H1 (cell line): ENCODE results near the gene FHIT. TPM values are rescaled to one million over a fixed set of nuclear protein-coding genes. Genes with fewer than 3 reads are reported as not detected.
A peak's percentile ranks its signal among the peaks of the same experiment; 100 is the strongest.

ENCODE experiments used
- CTCF ChIA-PET: fragments of 300-600 bp; sonication (Branson Sonifier 250); formaldehyde crosslinking; loops from one replicate; lab custom pipeline; 2021; ENCODE audit not compliant: partially characterized antibody; lab: Charles Lee
- POLR2A ChIA-PET: fragments of 300-600 bp; sonication (Branson Sonifier 250); formaldehyde crosslinking; loops from one replicate; lab custom pipeline; 2021; ENCODE audit warnings: inconsistent platforms; ENCODE audit not compliant: partially characterized antibody; lab: Charles Lee
- DNase-seq, 2 experiments: peaks; one replicate each; pipeline versions ENCODE4 v3.0.0 to v3.0.0-alpha.2; 2010 to 2022; ENCODE audit warnings: low spot score in 2 of 2, low read depth in 1 of 2, mixed read lengths in 1 of 2
- FAIRE-seq: peaks from 2 replicates; lab custom pipeline; 2011; peaks lifted over from hg19 to GRCh38; lab: Jason Lieb, UNC
- H2AFZ ChIP-seq: 2 replicates; pipeline ENCODE4 v1.8.1; 2012; ENCODE audit warnings: low read length, inconsistent platforms
- H2AK5ac ChIP-seq: 2 replicates; pipeline ENCODE4 v1.6.1; 2013; ENCODE audit warnings: low read depth, low read length
- H2BK120ac ChIP-seq: replicated peaks from 2 replicates; pipeline ENCODE3; 2013; ENCODE audit warnings: low read depth, low read length, inconsistent platforms
- H2BK12ac ChIP-seq: 2 replicates; pipeline ENCODE4 v1.6.1; 2013; ENCODE audit warnings: low read depth, low read length
- H2BK15ac ChIP-seq: 2 replicates; pipeline ENCODE4 v1.6.1; 2013; ENCODE audit warnings: low read length
- H2BK20ac ChIP-seq: 2 replicates; pipeline ENCODE4 v1.6.1; 2013; ENCODE audit warnings: low read length
- H2BK5ac ChIP-seq: 2 replicates; pipeline ENCODE4 v1.6.1; 2013; ENCODE audit warnings: low read depth, low read length
- H3K14ac ChIP-seq: 2 replicates; pipeline ENCODE4 v1.6.1; 2013; ENCODE audit warnings: inconsistent platforms; ENCODE audit not compliant: insufficient read length
- H3K18ac ChIP-seq: 2 replicates; pipeline ENCODE4 v1.6.1; 2013; ENCODE audit warnings: low read length; ENCODE audit errors: extremely low read depth
- H3K23ac ChIP-seq: 2 replicates; pipeline ENCODE4 v1.6.1; 2013; ENCODE audit warnings: inconsistent platforms; ENCODE audit not compliant: insufficient read length
- H3K23me2 ChIP-seq: 2 replicates; pipeline ENCODE4 v1.6.1; 2013; ENCODE audit warnings: low read depth, low read length
- H3K27ac ChIP-seq: 2 replicates; pipeline ENCODE4 v1.6.1; 2011; ENCODE audit warnings: low read depth, low read length, inconsistent platforms
- H3K27me3 ChIP-seq, 4 experiments: replicated peaks in 1 of 4; 1 replicate in 1 of 4; 2 replicates in 3 of 4; pipeline versions ENCODE4 v1.6.1 to v1.8.1; 2011 to 2013; ENCODE audit warnings: low read length in 3 of 4, mild to moderate bottlenecking in 3 of 4, inconsistent platforms in 2 of 4, mixed read lengths in 2 of 4, moderate library complexity in 1 of 4; ENCODE audit not compliant: control insufficient read depth in 3 of 4, insufficient read depth in 3 of 4; ENCODE audit errors: extremely low read depth in 1 of 4
- H3K36me3 ChIP-seq, 4 experiments: 2 replicates each; pipeline versions ENCODE4 v1.6.1 to v1.8.1; 2011 to 2013; ENCODE audit warnings: mild to moderate bottlenecking in 4 of 4, low read length in 3 of 4, moderate library complexity in 2 of 4, control low read depth in 1 of 4, inconsistent platforms in 1 of 4; ENCODE audit not compliant: insufficient read depth in 4 of 4, control insufficient read depth in 2 of 4
- H3K4ac ChIP-seq: replicated peaks from 2 replicates; pipeline ENCODE3; 2013; ENCODE audit warnings: low read length, low read depth, mixed read lengths, inconsistent platforms; ENCODE audit not compliant: insufficient read length
- H3K4me1 ChIP-seq, 4 experiments: replicated peaks in 1 of 4; 1 replicate in 1 of 4; 2 replicates in 3 of 4; pipeline versions ENCODE4 v1.6.1 to v1.8.1; 2011 to 2013; ENCODE audit warnings: low read length in 3 of 4, inconsistent platforms in 2 of 4, mixed read lengths in 1 of 4; ENCODE audit not compliant: insufficient read depth in 4 of 4, control insufficient read depth in 3 of 4
- H3K4me2 ChIP-seq, 2 experiments: 2 replicates each; pipeline versions ENCODE4 v1.6.1 to v1.8.1; 2011 to 2013; ENCODE audit warnings: low read depth in 2 of 2, low read length in 2 of 2, control low read depth in 1 of 2, inconsistent platforms in 1 of 2, mild to moderate bottlenecking in 1 of 2; ENCODE audit not compliant: insufficient read depth in 1 of 2
- H3K4me3 ChIP-seq, 4 experiments: fragments of 200-600, 300-600 bp in 1 of 4; sonication (generic), shearing (Covaris generic), sonication (Bioruptor Twin) in 1 of 4; 2 replicates each; pipeline versions ENCODE4 v1.5.1 to v1.8.1; 2011 to 2016; ENCODE audit warnings: low read length in 4 of 4, low read depth in 3 of 4, control low read depth in 2 of 4, inconsistent platforms in 2 of 4, mild to moderate bottlenecking in 2 of 4, mixed read lengths in 1 of 4, moderate library complexity in 1 of 4; ENCODE audit not compliant: insufficient read depth in 2 of 4; ENCODE audit errors: extremely low read depth in 1 of 4
- H3K56ac ChIP-seq: replicated peaks from 2 replicates; pipeline ENCODE3; 2013; ENCODE audit warnings: low read depth, mild to moderate bottlenecking, mixed read lengths, low read length, inconsistent platforms; ENCODE audit not compliant: insufficient read length
- H3K79me1 ChIP-seq: 2 replicates; pipeline ENCODE4 v1.6.1; 2013; ENCODE audit warnings: low read depth, low read length, control low read depth
- H3K79me2 ChIP-seq, 2 experiments: 2 replicates each; pipeline versions ENCODE4 v1.6.1 to v1.8.1; 2012 to 2013; ENCODE audit warnings: low read length in 2 of 2, mild to moderate bottlenecking in 2 of 2, inconsistent platforms in 1 of 2; ENCODE audit not compliant: insufficient read depth in 2 of 2, control insufficient read depth in 1 of 2
- H3K9ac ChIP-seq, 4 experiments: replicated peaks in 1 of 4; 1 replicate in 1 of 4; 2 replicates in 3 of 4; pipeline versions ENCODE4 v1.6.1 to v1.8.1; 2011 to 2013; ENCODE audit warnings: low read depth in 3 of 4, low read length in 3 of 4, control low read depth in 2 of 4, mild to moderate bottlenecking in 2 of 4, moderate library complexity in 2 of 4, inconsistent platforms in 1 of 4; ENCODE audit errors: extremely low read depth in 1 of 4
- H3K9me3 ChIP-seq, 2 experiments: 2 replicates each; pipeline versions ENCODE4 v1.6.1 to v1.8.1; 2012 to 2013; ENCODE audit warnings: mild to moderate bottlenecking in 2 of 2, moderate library complexity in 2 of 2, control low read depth in 1 of 2, inconsistent platforms in 1 of 2, low read depth in 1 of 2, low read length in 1 of 2, mixed read lengths in 1 of 2; ENCODE audit not compliant: insufficient read depth in 2 of 2
- H4K20me1 ChIP-seq, 2 experiments: replicated peaks in 1 of 2; 2 replicates each; pipeline versions ENCODE3 to v1.8.1; 2011 to 2013; ENCODE audit warnings: inconsistent platforms in 2 of 2, low read length in 2 of 2, mild to moderate bottlenecking in 1 of 2; ENCODE audit not compliant: insufficient read depth in 2 of 2, control insufficient read depth in 1 of 2
- H4K5ac ChIP-seq: 2 replicates; pipeline ENCODE4 v1.6.1; 2013; ENCODE audit warnings: low read length, low read depth, mixed read lengths, inconsistent platforms; ENCODE audit not compliant: insufficient read length
- H4K8ac ChIP-seq: 2 replicates; pipeline ENCODE4 v1.8.0; 2013; ENCODE audit warnings: mild to moderate bottlenecking, moderate library complexity, low read length, inconsistent platforms; ENCODE audit not compliant: insufficient read depth; ENCODE audit errors: extremely low read depth
- H4K91ac ChIP-seq: replicated peaks from 2 replicates; pipeline ENCODE3; 2013; ENCODE audit warnings: low read length, mixed read lengths, inconsistent platforms; ENCODE audit not compliant: insufficient read length
- CBX5 ChIP-seq: fragments of 300-800, 300-1000 bp; sonication (generic); IDR thresholded peaks from 2 replicates; pipeline ENCODE4 v1.7.1; 2016; ENCODE audit warnings: antibody characterized with exemption, low read length, low read depth
- CHD2 ChIP-seq: IDR thresholded peaks from 2 replicates; pipeline ENCODE4 v1.6.1; 2012; ENCODE audit warnings: low read length, improper control_type of control experiment
- EZH2 ChIP-seq: fragments of 200-600 bp; sonication (generic); IDR thresholded peaks from 2 replicates; pipeline ENCODE4 v1.7.1; 2012; ENCODE audit warnings: low read depth, mild to moderate bottlenecking, moderate library complexity, low read length, inconsistent platforms; ENCODE audit not compliant: severe bottlenecking
- FOSL1 ChIP-seq: IDR thresholded peaks from 2 replicates; pipeline ENCODE4 v1.6.1; 2011; ENCODE audit warnings: mild to moderate bottlenecking, low read depth, low read length, moderate library complexity; ENCODE audit not compliant: insufficient read depth
- JUND ChIP-seq: IDR thresholded peaks from 2 replicates; pipeline ENCODE4 v1.6.1; 2011; ENCODE audit warnings: mild to moderate bottlenecking, improper control_type of control experiment, low read length
- KDM5A ChIP-seq: fragments of 200-600 bp; IDR thresholded peaks from 2 replicates; pipeline ENCODE4 v1.7.1; 2012; ENCODE audit warnings: mild to moderate bottlenecking, low read length, inconsistent platforms, mixed read lengths
- POLR2A ChIP-seq, 2 experiments: IDR thresholded peaks; 1 replicate in 1 of 2; 2 replicates in 1 of 2; pipeline ENCODE4 v1.6.1; 2011; ENCODE audit warnings: low read depth in 2 of 2, low read length in 2 of 2, mild to moderate bottlenecking in 2 of 2; ENCODE audit errors: control extremely low read depth in 1 of 2
- POLR2AphosphoS5 ChIP-seq: IDR thresholded peaks from 2 replicates; pipeline ENCODE4 v1.6.1; 2011; ENCODE audit warnings: low read depth, low read length
- SIRT6 ChIP-seq: IDR thresholded peaks from one replicate; pipeline ENCODE4 v1.7.1; 2012; ENCODE audit warnings: low read length, inconsistent platforms
- SP1 ChIP-seq: IDR thresholded peaks from 2 replicates; pipeline ENCODE4 v1.6.1; 2011; ENCODE audit warnings: low read depth, low read length
- TBP ChIP-seq: IDR thresholded peaks from 2 replicates; pipeline ENCODE4 v1.6.1; 2011; ENCODE audit warnings: low read depth, low read length, improper control_type of control experiment
- TCF12 ChIP-seq: IDR thresholded peaks from 2 replicates; pipeline ENCODE4 v1.6.1; 2011; ENCODE audit warnings: low read depth, mild to moderate bottlenecking, low read length
- WGBS, 2 experiments: shearing (Covaris generic) in 1 of 2; methylation state at CpG; one replicate each; pipeline versions ENCODE4 v1.1.6 to v1.1.7; 2013 to 2015; ENCODE audit warnings: low lambda C conversion rate in 2 of 2, mixed read lengths in 2 of 2, inconsistent platforms in 1 of 2, low coverage in 1 of 2, missing lambda C conversion rate in 1 of 2; ENCODE audit not compliant: insufficient replicate concordance in 2 of 2, insufficient coverage in 1 of 2, insufficient read length in 1 of 2; ENCODE audit errors: extremely low coverage in 1 of 2, missing lambda C conversion rate in 1 of 2; 5-methylcytosine and 5-hydroxymethylcytosine counted together
- polyA plus RNA-seq, 7 experiments: library from polyadenylated mRNA; depleted of rRNA in 3 of 7; stranded (reverse) in 5 of 7; unstranded in 2 of 7; fragments of >200 nt in 5 of 7; fragments of 200-250 nt in 2 of 7; gene quantifications; 1 replicate in 5 of 7; 2 replicates in 1 of 7; 4 replicates in 1 of 7; pipeline versions ENCODE4 v1.2.1 to v1.2.3, GENCODE V29; 2011 to 2013; ENCODE audit warnings: missing spikeins in 2 of 7, mixed read lengths in 2 of 7
- total RNA-seq: library from RNA; stranded (reverse); fragmentation: NEBNext Ultra II Directional; extraction: Animal tissue kit (Norgen Biotek cat#: 25700); gene quantifications from 2 replicates; pipeline ENCODE4 v1.2.1, GENCODE V29; 2021
- TF ChIP-seq, protein P1 (sequence below): IDR thresholded peaks from 2 replicates; pipeline ENCODE4 v1.6.1; 2012; ENCODE audit warnings: inconsistent platforms
- TF ChIP-seq, protein P2 (sequence below): IDR thresholded peaks from 2 replicates; pipeline ENCODE4 v1.6.1; 2011; ENCODE audit warnings: low read depth, mild to moderate bottlenecking, low read length; ENCODE audit not compliant: insufficient read depth

FHIT gene
- total and polyA plus RNA-seq, 2 of the 8 experiments (the other 6 are each of a cell fraction or from before 2014, with no cell fraction given), result 1.2 to 3.2 TPM

DNA sequence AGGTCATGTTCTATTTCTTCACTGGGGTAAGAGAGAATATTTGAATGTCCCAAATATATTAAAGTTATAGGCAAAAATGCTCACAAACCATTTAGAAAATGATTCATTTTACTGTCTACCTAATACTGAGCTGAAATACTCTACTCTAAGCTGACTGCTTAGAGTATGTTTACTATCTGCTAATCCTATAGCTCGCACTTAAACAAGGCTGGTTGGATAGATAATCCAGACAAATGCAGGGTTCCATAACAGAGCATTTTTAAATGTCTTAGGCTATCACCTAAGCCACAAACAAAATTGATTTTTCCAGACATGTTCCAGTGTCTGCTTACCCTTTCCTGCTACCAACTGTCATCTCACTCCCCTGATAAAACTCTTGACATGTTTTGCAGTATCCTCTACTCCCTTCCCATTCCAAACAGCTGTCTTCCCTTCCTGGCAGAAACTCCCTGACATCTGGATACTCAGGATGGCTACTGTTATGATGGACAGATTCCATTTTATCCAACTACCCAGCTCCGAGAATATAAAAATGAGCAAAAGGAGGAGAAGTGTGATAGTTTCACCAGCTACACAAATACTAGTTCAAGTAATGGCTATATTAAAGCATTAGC lies 1034.7 kb downstream of the FHIT start:
- Histone ChIP-seq H3K9me3 (no peaks in the 10 kb centered on the region), H2BK120ac (no peak overlapping the region), H3K18ac (no peak overlapping the region), H4K20me1 (no peaks in the 10 kb centered on the region), H3K79me1 (no peaks in the 10 kb centered on the region), H3K79me2 (no peaks in the 10 kb centered on the region), H3K14ac (no peak overlapping the region), H2BK5ac (no peak overlapping the region), H3K4me3 (no peak overlapping the region), H3K4me1 (no peaks in the 10 kb centered on the region), H4K91ac (no peak overlapping the region), H2BK20ac (no peak overlapping the region), H3K23me2 (no peaks in the 10 kb centered on the region), H2AFZ (no peak overlapping the region), H3K4me2 (no peak overlapping the region), H3K27me3 (no peaks in the 10 kb centered on the region), H3K36me3 (no peaks in the 10 kb centered on the region), H3K4ac (no peak overlapping the region), H2AK5ac (no peak overlapping the region), H3K23ac (no peak overlapping the region), H3K27ac (no peak overlapping the region), H3K9ac (no peak overlapping the region), H4K8ac (no peak overlapping the region), H3K56ac (peak overlapping the region; percentile 67), H2BK12ac (no peak overlapping the region), H2BK15ac (no peak overlapping the region), H4K5ac (no peak overlapping the region)
- ChIA-PET POLR2A (no interaction called here), CTCF (no interaction called here)
- FAIRE-seq (no peak), DNase-seq (no peak)
- 85% methylated on average over 2 of the region's 2 CpGs; no CpG with 5 or more reads in 1 of the 2 experiments for WGBS, 2 experiments
- TF ChIP-seq SIRT6 (no peak), TBP (no peak), TCF12 (no peak), KDM5A (no peak), POLR2A (IDR thresholded peaks at IDR 0.05; ENCODE audit: control extremely low read depth in 1 of 2, low read depth in 2 of 2, low read length in 2 of 2) (no peak), FOSL1 (no peak), CHD2 (no peak), POLR2AphosphoS5 (no peak), EZH2 (no peak), SP1 (no peak), CBX5 (no peak), JUND (no peak)
- TF ChIP-seq, protein P1, sequence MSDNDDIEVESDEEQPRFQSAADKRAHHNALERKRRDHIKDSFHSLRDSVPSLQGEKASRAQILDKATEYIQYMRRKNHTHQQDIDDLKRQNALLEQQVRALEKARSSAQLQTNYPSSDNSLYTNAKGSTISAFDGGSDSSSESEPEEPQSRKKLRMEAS, result no peak
- TF ChIP-seq, protein P2, sequence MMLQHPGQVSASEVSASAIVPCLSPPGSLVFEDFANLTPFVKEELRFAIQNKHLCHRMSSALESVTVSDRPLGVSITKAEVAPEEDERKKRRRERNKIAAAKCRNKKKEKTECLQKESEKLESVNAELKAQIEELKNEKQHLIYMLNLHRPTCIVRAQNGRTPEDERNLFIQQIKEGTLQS, result no peak
